Activated CD8-positive, alpha-beta memory T cell treated with anti-CD3 and anti-CD28 coated beads for 4 hours (primary cell): ENCODE measurements around the gene SLX4IP.

Experiments
- DNase-seq, 2 donors: peaks; one replicate each; pipeline ENCODE4 v3.0.0-alpha.2; 2020; ENCODE audit warnings: low read depth in 2 of 2

Gene SLX4IP

GRCh38 chr20:10521068-10521831 is 86.1 kb downstream of the SLX4IP start:
- no peak for DNase-seq

DNA sequence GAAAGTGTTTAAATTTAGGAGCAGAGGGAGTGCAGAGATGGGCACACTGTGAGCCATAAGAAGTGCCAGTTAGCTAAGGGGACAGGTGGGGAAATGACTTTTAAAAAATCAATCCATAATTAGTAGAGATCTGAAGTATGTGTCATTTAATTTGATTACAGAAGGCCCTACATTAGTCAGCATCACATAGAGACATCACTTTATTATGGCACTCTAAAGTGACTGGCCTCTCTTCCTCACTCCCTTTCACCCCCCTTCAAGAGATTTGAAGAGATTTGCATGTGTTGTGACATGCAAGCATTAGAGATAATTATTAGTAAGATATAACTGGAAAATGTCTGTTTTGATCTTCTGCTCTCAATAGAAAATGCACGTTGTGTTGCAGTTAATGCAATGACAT is 86.7 kb downstream of the SLX4IP start:
- DNase-seq, result no peak

GRCh38 chr20:10522328-10522727 is 87.2 kb downstream of the SLX4IP start:
- DNase-seq, result no peak

GRCh38 chr20:10523443-10523842 is 88.3 kb downstream of the SLX4IP start:
- DNase-seq, result no peak

- no peak for DNase-seq
These were observed 89.0 kb downstream of the SLX4IP start for GRCh38 chr20:10524034-10524476.

DNA sequence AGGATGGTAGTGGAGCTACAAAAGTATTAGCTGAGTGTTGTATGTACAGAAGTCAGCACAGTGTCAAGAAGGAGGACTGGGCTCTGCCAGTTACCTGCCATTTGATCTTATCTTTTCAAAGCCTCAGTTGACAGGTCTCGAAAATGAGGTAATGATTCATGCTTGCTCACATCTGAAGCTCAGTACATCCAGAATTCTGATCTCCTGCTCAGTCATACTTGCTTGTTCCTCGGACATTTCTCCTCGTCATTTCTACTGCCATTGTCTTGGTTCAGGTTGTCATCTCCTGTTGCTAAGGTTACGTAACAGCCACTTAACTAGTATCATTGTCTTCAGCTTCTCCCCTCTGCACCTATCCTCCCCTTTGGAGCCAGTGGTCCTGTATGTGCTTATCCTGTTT is 89.5 kb downstream of the SLX4IP start:
- DNase-seq, result no peak

DNA sequence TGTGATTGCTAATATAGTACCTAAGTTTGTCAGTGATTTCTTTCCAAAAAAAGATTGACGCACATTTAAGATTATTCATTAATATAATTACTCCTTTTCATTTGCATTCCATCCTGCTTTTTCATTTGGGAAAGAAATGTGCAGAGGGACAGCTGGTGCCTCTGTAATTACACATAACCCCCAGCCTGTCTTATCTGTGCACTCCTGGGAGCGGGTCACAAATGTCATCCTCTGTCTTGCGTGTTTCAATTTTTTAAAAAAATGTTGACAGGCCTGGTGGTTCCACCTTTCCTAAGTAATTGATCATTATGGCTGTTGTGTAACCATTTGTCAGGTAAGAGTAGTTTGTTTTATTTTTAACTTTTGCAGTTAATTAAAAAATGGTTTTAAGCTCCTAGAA is 92.7 kb downstream of the SLX4IP start:
- DNase-seq, result no peak

DNA sequence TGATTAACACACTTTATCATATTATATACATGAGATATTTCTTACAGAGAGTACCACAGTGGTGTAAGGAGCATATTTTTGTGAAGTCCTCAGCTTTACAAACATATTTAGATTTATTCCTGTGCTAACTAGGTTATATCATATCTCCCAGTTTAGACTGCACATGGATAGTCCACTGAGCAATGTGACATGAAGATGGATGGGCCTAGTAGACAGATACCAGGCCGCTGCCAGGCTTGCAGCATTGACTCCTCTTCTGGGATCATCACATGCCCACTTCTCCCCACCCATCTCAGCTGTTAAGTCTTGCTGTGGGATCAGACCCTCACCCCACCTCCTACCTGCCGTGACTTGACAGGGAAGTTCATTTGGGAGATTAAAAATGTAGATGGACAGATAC is 95.8 kb downstream of the SLX4IP start:
- DNase-seq, result no peak

- no peak for DNase-seq
These were observed 96.7 kb downstream of the SLX4IP start for GRCh38 chr20:10531848-10532247.

GRCh38 chr20:10532361-10532760 is 97.3 kb downstream of the SLX4IP start:
- no peak for DNase-seq

- no peak for DNase-seq
These were observed 101.4 kb downstream of the SLX4IP start for GRCh38 chr20:10536531-10536930.

DNA sequence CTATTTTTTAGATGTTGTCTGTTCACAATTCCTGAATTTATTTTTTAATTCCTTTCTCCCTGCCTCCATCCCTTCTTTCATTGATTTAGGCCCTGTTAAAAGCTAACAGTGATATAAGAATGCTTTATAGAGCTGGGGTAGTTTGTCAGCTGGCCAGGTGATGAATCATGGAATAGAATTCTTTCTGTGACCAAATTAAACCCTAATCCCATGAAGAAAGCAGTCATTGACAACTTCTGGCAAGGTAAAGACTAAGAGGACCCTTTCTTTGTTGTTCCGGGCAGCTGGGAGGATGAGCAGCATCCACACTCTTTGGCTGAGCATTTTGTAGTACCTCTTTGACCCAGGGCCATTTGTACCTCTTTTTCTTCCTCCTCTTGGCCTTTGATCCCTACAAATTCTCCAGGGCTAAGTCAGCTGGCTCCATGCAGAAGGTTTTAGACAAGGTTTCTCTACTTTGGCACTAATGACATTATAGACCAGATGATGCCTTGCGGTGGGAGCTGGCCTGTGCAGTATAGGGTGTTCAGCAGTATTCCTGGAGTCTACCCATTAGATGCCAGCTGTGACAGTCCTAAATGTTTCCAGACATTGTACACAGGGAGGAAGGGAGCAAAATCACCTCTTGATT is 102.9 kb downstream of the SLX4IP start:
- DNase-seq, result no peak

- DNase-seq, result no peak
These were observed 103.7 kb downstream of the SLX4IP start for GRCh38 chr20:10538768-10539167.

GRCh38 chr20:10539818-10540553 is 104.9 kb downstream of the SLX4IP start:
- no peak for DNase-seq

DNA sequence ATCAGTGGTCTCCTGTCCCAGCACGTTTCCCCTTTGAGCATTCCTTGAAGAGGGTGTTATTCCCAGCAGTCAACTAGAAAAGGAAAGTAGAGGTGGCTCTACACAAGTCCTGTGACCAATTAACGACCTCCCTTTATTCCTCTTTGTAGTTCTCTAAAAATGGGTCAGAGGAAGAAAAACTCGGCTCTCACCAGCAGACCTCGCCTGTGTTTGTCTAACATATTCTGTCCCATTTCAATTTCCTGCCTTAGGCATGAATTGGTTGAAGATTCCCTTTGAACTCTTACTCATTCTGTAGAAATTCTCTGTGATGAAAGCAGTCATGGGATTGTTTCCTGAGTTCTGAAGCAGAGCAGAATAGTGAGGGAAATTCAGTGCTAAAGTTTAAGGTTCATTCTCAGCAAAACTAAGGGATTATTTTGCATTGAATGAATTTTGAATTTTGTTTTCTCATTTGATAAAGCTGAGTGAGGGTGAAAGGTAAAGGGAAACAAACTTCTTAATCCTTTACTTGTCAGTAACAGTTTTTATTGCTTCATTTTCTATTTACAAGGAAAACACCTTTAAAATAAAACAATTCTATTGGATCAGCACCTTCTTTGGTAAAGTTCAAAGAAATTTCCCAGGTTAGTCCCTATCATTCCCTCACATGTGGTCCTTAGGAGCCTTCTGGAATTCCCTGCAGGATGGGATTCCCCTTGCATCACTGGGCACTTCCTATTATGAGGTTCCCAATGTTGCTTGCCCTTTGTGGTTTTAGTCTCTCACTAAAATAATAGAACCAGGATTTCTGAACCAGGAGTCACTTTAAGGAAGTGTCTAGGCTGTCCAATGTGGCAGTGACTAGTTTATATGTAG is 105.8 kb downstream of the SLX4IP start:
- no peak for DNase-seq

GRCh38 chr20:10541668-10542411 is 106.7 kb downstream of the SLX4IP start:
- no peak for DNase-seq

- no peak for DNase-seq
These were observed 107.3 kb downstream of the SLX4IP start for GRCh38 chr20:10542442-10542841.

DNA sequence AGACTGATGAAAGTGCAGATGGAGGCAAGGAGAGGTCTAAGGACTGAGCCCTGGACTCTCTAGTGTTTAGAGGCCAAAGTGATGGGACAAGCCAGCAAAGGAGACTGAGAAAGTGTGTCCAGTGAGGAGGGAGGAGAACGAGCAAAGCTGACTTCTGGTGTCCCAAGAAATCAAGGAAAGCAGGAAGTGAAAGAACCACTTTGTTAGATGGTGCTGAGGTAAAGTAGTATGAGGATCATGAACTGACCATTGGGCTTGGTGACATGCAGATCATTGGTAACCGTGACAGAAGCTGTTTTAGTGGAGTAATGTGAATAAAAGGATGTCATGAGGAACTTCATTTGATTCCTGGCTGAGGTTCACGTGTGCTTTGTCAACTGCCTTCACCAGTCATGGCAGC is 108.4 kb downstream of the SLX4IP start:
- no peak for DNase-seq

DNA sequence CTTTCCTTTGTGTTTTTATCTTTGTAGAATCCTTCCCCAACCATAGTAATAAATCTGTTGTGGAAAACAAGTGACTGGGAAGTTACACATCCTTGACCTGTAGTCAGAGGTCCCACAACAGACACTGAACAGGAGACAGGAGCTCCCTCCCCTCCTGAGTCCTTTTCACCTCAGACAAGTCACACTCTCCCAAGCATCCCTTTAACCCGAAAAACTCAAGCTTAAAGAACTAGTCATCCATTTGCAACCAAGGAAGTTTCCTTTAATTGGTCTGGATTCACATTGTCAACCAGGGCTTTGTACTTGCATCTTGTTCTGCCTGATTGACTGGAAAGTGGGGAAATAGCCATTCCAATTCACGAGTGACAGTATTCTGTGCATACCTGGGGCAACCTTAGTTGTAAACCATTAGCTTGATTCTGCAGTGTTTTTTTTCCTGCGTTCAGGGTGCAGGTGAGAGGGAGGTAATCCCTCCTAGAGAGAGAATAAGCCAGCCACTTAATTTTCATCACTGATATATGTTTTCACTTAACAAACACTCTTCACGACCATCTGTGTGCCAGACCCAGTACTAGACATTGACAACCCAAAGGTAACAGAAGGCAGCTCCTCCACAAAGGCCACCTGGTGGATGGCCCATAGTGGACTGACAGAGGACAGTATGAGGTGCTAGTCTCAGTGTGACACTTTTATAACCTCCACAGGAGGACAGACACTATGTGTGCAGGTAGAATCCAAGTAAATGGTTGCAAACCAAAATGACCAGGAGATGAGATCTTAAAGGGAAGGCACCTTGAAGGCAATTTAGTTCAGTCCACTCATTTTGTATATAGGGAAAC is 112.4 kb downstream of the SLX4IP start:
- no peak for DNase-seq

DNA sequence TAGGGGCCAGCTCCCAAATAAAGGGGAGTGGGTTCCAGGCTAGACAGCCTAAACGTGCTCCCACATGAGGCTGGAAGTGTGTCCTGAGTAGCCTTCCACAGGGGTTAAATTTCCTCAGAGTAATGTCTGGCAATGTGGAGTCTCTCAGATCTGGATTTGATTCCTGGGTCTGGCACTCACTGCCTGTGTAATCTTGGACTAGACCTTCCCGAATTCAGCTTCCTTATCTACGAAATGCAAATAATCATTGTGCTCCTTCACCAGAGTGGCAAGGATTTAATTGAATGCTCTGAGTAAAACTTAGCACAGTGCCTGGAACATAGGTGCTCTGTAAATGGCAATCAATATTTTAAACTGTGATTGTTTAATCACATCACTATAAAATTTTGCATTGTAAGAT is 114.4 kb downstream of the SLX4IP start:
- no peak for DNase-seq
